IMR-90 (cell line): ENCODE data around the gene THSD8. TPM values are rescaled to one million over a fixed set of nuclear protein-coding genes. Genes with fewer than 3 reads are reported as not detected.

Source experiments
- ATAC-seq: fragments of 200-7000 bp; cut with Tn5 transposase; 2 replicates; pipeline ENCODE4 v1.9.1; 2020; ENCODE audit warnings: low read depth, mild to moderate bottlenecking, moderate library complexity
- BruUV-seq: library from RNA; stranded (reverse); fragments of 400-500 nt; replicated peaks from 2 replicates; lab custom pipeline; 2021; lab: Mats Ljungman, UMichigan
- CTCF ChIA-PET: fragments of 300-600 bp; formaldehyde crosslinking; extraction: SDS; loops from one replicate; lab custom pipeline; 2021; ENCODE audit warnings: antibody characterized with exemption; lab: Yijun Ruan, JAX
- POLR2A ChIA-PET: fragments of 300-600 bp; sonication (Branson Sonifier 250); formaldehyde crosslinking; loops from one replicate; lab custom pipeline; 2022; ENCODE audit warnings: antibody characterized with exemption; ENCODE audit not compliant: unreplicated experiment; lab: Charles Lee
- DNase-seq: peaks from one replicate; pipeline ENCODE4 v3.0.0; 2013
- H2AFZ ChIP-seq: replicated peaks from 2 replicates; pipeline ENCODE3; 2013; ENCODE audit warnings: low read length, mild to moderate bottlenecking; ENCODE audit not compliant: poor library complexity
- H2AK5ac ChIP-seq: 2 replicates; pipeline ENCODE4 v1.6.1; 2013; ENCODE audit warnings: low read depth, low read length, inconsistent platforms
- H2AK9ac ChIP-seq: replicated peaks from 2 replicates; pipeline ENCODE3; 2013; ENCODE audit warnings: mild to moderate bottlenecking, low read depth, low read length, moderate library complexity; ENCODE audit not compliant: poor library complexity
- H2BK120ac ChIP-seq: 2 replicates; pipeline ENCODE4 v1.6.1; 2013; ENCODE audit warnings: low read depth, low read length, inconsistent platforms
- H2BK15ac ChIP-seq: 3 replicates; pipeline ENCODE4 v1.6.1; 2013; ENCODE audit warnings: low read depth, low read length, inconsistent platforms
- H2BK20ac ChIP-seq: 2 replicates; pipeline ENCODE4 v1.6.1; 2013; ENCODE audit warnings: low read depth, mild to moderate bottlenecking, inconsistent platforms, low read length, moderate library complexity
- H2BK5ac ChIP-seq: 2 replicates; pipeline ENCODE4 v1.6.1; 2013; ENCODE audit warnings: mild to moderate bottlenecking, low read depth, low read length, inconsistent platforms; ENCODE audit not compliant: poor library complexity, severe bottlenecking
- H3K14ac ChIP-seq: replicated peaks from 2 replicates; pipeline ENCODE4 v1.6.1; 2013; ENCODE audit warnings: low read depth, low read length, inconsistent platforms
- H3K18ac ChIP-seq: 2 replicates; pipeline ENCODE4 v1.6.1; 2013; ENCODE audit warnings: low read depth, low read length, control low read depth
- H3K23ac ChIP-seq: 2 replicates; pipeline ENCODE4 v1.6.1; 2013; ENCODE audit warnings: low read depth, low read length, inconsistent platforms
- H3K27ac ChIP-seq: 2 replicates; pipeline ENCODE4 v1.5.1; 2013; ENCODE audit warnings: mild to moderate bottlenecking, control low read depth, low read length; ENCODE audit not compliant: insufficient read depth
- H3K27me3 ChIP-seq: 2 replicates; pipeline ENCODE4 v1.6.1; 2013; ENCODE audit warnings: low read length; ENCODE audit not compliant: control insufficient read depth, insufficient read depth
- H3K36me3 ChIP-seq: 2 replicates; pipeline ENCODE4 v1.6.1; 2013; ENCODE audit warnings: low read length, mixed read lengths; ENCODE audit not compliant: control insufficient read depth, insufficient read depth
- H3K4ac ChIP-seq: 2 replicates; pipeline ENCODE4 v1.6.1; 2013; ENCODE audit warnings: low read depth, low read length, inconsistent platforms
- H3K4me1 ChIP-seq: 2 replicates; pipeline ENCODE4 v1.6.1; 2013; ENCODE audit warnings: low read length, mixed read lengths; ENCODE audit not compliant: control insufficient read depth, insufficient read depth
- H3K4me2 ChIP-seq: 2 replicates; pipeline ENCODE4 v1.6.1; 2013; ENCODE audit warnings: low read depth, mild to moderate bottlenecking, control low read depth, low read length, moderate library complexity
- H3K4me3 ChIP-seq: 2 replicates; pipeline ENCODE4 v1.5.1; 2013; ENCODE audit warnings: low read depth, mild to moderate bottlenecking, control low read depth, low read length, moderate library complexity; ENCODE audit not compliant: insufficient read depth
- H3K56ac ChIP-seq: 2 replicates; pipeline ENCODE4 v1.6.1; 2013; ENCODE audit warnings: low read length, inconsistent platforms; ENCODE audit not compliant: insufficient read depth; ENCODE audit errors: extremely low read depth
- H3K79me1 ChIP-seq, 2 experiments: 2 replicates each; pipeline ENCODE4 v1.6.1; 2013; ENCODE audit warnings: low read length in 2 of 2, inconsistent platforms in 1 of 2, low read depth in 1 of 2
- H3K9ac ChIP-seq: 2 replicates; pipeline ENCODE4 v1.6.1; 2013; ENCODE audit warnings: low read depth, low read length, control low read depth
- H3K9me1 ChIP-seq: 2 replicates; pipeline ENCODE4 v1.6.1; 2013; ENCODE audit warnings: low read length, inconsistent platforms; ENCODE audit not compliant: insufficient read depth
- H3K9me3 ChIP-seq: 2 replicates; pipeline ENCODE4 v1.6.1; 2013; ENCODE audit warnings: low read length; ENCODE audit not compliant: control insufficient read depth, insufficient read depth
- H4K20me1 ChIP-seq: 2 replicates; pipeline ENCODE4 v1.6.1; 2013; ENCODE audit warnings: low read length, inconsistent platforms; ENCODE audit not compliant: insufficient read depth
- H4K5ac ChIP-seq: 2 replicates; pipeline ENCODE4 v1.6.1; 2013; ENCODE audit warnings: mild to moderate bottlenecking, low read depth, low read length, control low read depth
- H4K8ac ChIP-seq, 2 experiments: 2 replicates each; pipeline ENCODE4 v1.6.1; 2013; ENCODE audit warnings: low read depth in 2 of 2, low read length in 2 of 2, control low read depth in 1 of 2, inconsistent platforms in 1 of 2
- H4K91ac ChIP-seq: 2 replicates; pipeline ENCODE4 v1.6.1; 2013; ENCODE audit warnings: low read depth, low read length, inconsistent platforms; ENCODE audit not compliant: insufficient read depth
- CEBPB ChIP-seq: IDR thresholded peaks from 2 replicates; pipeline ENCODE4 v1.6.1; 2012; ENCODE audit warnings: low read depth, low read length, improper control_type of control experiment
- CHD1 ChIP-seq: IDR thresholded peaks from 2 replicates; pipeline ENCODE4 v1.6.1; 2012; ENCODE audit warnings: low read depth, low read length, improper control_type of control experiment
- ELK1 ChIP-seq: fragments of 150-350 bp; IDR thresholded peaks from 2 replicates; pipeline ENCODE4 v1.6.1; 2016; ENCODE audit warnings: low read depth, mild to moderate bottlenecking, low read length, moderate library complexity, borderline replicate concordance
- MAZ ChIP-seq: IDR thresholded peaks from 2 replicates; pipeline ENCODE4 v1.6.1; 2012; ENCODE audit warnings: low read depth, mild to moderate bottlenecking, low read length, improper control_type of control experiment, moderate library complexity, borderline replicate concordance
- MXI1 ChIP-seq: IDR thresholded peaks from 2 replicates; pipeline ENCODE4 v1.6.1; 2012; ENCODE audit warnings: low read depth, mild to moderate bottlenecking, low read length, moderate library complexity, borderline replicate concordance
- POLR2A ChIP-seq: IDR thresholded peaks from 2 replicates; pipeline ENCODE4 v1.6.1; 2012; ENCODE audit warnings: mild to moderate bottlenecking, low read depth, low read length
- RAD21 ChIP-seq: IDR thresholded peaks from 2 replicates; pipeline ENCODE4 v1.6.1; 2012; ENCODE audit warnings: low read length, improper control_type of control experiment
- RCOR1 ChIP-seq: IDR thresholded peaks from 2 replicates; pipeline ENCODE4 v1.6.1; 2012; ENCODE audit warnings: mild to moderate bottlenecking, low read length, improper control_type of control experiment; ENCODE audit not compliant: insufficient replicate concordance
- RFX5 ChIP-seq: IDR thresholded peaks from 2 replicates; pipeline ENCODE4 v1.8.0; 2012; ENCODE audit warnings: low read depth, mild to moderate bottlenecking, low read length, moderate library complexity
- SMC3 ChIP-seq: fragments of 150-350 bp; IDR thresholded peaks from 2 replicates; pipeline ENCODE4 v1.6.1; 2016; ENCODE audit warnings: low read depth, mild to moderate bottlenecking, antibody characterized with exemption, low read length, moderate library complexity
- USF2 ChIP-seq: fragments of 150-350 bp; IDR thresholded peaks from 2 replicates; pipeline ENCODE4 v1.6.1; 2017; ENCODE audit warnings: mild to moderate bottlenecking, antibody characterized with exemption, low read length, low read depth
- WGBS, 2 experiments: methylation state at CpG; one replicate each; pipeline versions ENCODE4 v1.1.5 to v1.1.7; 2013; ENCODE audit warnings: missing lambda C conversion rate in 2 of 2; ENCODE audit not compliant: insufficient read length in 1 of 2; ENCODE audit errors: extremely low coverage in 2 of 2; 5-methylcytosine and 5-hydroxymethylcytosine counted together
- dilution Hi-C: fragments of 300-500 bp; cut with HindIII; formaldehyde crosslinking; loops from one replicate; pipeline ENCODE4 v1.14.3; 2018; ENCODE audit warnings: low sequenced_read_pairs; ENCODE audit not compliant: unreplicated experiment
- in situ Hi-C: fragments of 300-500 bp; cut with MboI; formaldehyde crosslinking; loops from 3 replicates; pipeline ENCODE4 v1.14.3; 2019; ENCODE audit warnings: low sequenced_read_pairs, inconsistent platforms, mixed read lengths
- intact Hi-C: fragments of 100-400 bp; cut with micrococcal nuclease; formaldehyde crosslinking; loops from 2 replicates; pipeline ENCODE4 v1.10.0; 2022
- polyA plus RNA-seq, 3 experiments: library from polyadenylated mRNA; depleted of rRNA; stranded (reverse); fragments of >200 nt; gene quantifications; 2 replicates each; pipeline ENCODE4 v1.2.3, GENCODE V29; 2012; ENCODE audit warnings: low replicate concordance in 1 of 3
- total RNA-seq: library from RNA; depleted of rRNA; stranded (reverse); fragments of >200 nt; gene quantifications from 2 replicates; pipeline ENCODE4 v1.2.3, GENCODE V29; 2012
- TF ChIP-seq, protein P1 (sequence below): conservative IDR thresholded peaks from 2 replicates; pipeline ENCODE4 v1.5.1; 2012; ENCODE audit warnings: mild to moderate bottlenecking, low read depth, low read length, improper control_type of control experiment

THSD8 gene
- total and polyA plus RNA-seq, 2 of the 4 experiments (the other 2 are of a cell fraction) = 0.68 TPM; not detected in 1

DNA sequence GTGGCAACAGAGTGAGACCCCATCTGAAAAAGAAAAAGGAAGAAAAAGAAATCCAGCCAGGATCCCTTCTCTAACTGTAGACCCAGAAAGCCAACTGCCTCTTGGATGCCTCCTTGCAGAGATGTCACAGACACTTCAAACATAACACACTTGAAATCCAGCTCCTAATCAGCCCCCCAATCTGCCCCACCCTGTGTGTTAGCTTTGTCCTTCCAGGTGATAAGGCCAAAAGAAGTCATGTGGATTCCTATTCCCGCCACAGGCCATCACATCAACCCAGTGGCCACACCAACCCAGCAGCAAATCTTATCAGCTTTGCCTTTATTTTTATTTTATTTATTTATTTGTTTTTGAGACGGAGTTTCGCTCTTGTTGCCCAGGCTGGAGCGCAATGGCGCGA lies 42.2 kb upstream of the THSD8 start:
- Histone ChIP-seq H3K27me3 (no peaks in the 10 kb centered on the region), H4K20me1 (no peaks in the 10 kb centered on the region), H3K9me1 (no peaks in the 10 kb centered on the region), H3K23ac (no peak overlapping the region), H3K9me3 (no peaks in the 10 kb centered on the region), H3K56ac (no peak overlapping the region), H2AK5ac (no peak overlapping the region), H2AK9ac (no peak overlapping the region), H3K4me2 (no peak overlapping the region), H3K27ac (no peak overlapping the region), H2BK15ac (no peak overlapping the region), H4K8ac (no peak overlapping the region), H2BK120ac (no peak overlapping the region), H2BK5ac (no peak overlapping the region), H3K18ac (no peak overlapping the region), H3K4ac (no peak overlapping the region), H2AFZ (no peak overlapping the region), H3K14ac (no peak overlapping the region), H3K4me1 (no peaks in the 10 kb centered on the region), H3K4me3 (no peak overlapping the region), H3K9ac (no peak overlapping the region), H3K36me3 (peaks cover 9% of the 10 kb centered on the region), H3K79me1 (no peaks in the 10 kb centered on the region), H2BK20ac (no peak overlapping the region), H4K91ac (no peak overlapping the region), H4K5ac (no peak overlapping the region)
- BruUV-seq = no TSS peak
- CTCF ChIA-PET = interaction anchor here (0.8 to 2.1 kb wide), 3 partner anchors 36 to 88 kb away, joined by 5 to 21 read pairs (median 5); no protein-coding TSS in a partner anchor
- dilution Hi-C loops = no loop called here
- POLR2A ChIA-PET = no interaction called here
- no CpG with 5 or more reads among the region's 6 CpGs for WGBS, 2 experiments
- in situ Hi-C loops = no loop called here
- ATAC-seq (no peak), DNase-seq (no peak)
- TF ChIP-seq, protein P1, sequence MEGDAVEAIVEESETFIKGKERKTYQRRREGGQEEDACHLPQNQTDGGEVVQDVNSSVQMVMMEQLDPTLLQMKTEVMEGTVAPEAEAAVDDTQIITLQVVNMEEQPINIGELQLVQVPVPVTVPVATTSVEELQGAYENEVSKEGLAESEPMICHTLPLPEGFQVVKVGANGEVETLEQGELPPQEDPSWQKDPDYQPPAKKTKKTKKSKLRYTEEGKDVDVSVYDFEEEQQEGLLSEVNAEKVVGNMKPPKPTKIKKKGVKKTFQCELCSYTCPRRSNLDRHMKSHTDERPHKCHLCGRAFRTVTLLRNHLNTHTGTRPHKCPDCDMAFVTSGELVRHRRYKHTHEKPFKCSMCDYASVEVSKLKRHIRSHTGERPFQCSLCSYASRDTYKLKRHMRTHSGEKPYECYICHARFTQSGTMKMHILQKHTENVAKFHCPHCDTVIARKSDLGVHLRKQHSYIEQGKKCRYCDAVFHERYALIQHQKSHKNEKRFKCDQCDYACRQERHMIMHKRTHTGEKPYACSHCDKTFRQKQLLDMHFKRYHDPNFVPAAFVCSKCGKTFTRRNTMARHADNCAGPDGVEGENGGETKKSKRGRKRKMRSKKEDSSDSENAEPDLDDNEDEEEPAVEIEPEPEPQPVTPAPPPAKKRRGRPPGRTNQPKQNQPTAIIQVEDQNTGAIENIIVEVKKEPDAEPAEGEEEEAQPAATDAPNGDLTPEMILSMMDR = no peak
- TF ChIP-seq RFX5 = no peak
- TF ChIP-seq MXI1 = no peak
- no peak for TF ChIP-seq POLR2A
- no peak for TF ChIP-seq RCOR1
- no peak for TF ChIP-seq SMC3
- TF ChIP-seq CHD1 = no peak
- TF ChIP-seq RAD21 = no peak
- no peak for TF ChIP-seq MAZ
- no peak for TF ChIP-seq CEBPB
- TF ChIP-seq ELK1 = no peak
- no peak for TF ChIP-seq USF2
- intact Hi-C loops = loop anchor here (1.0 kb wide), 1 partner anchor 37 kb away; no protein-coding TSS in a partner anchor
